K562 (cell line): ENCODE results near the gene KIAA0930. TPM values are rescaled to one million over a fixed set of nuclear protein-coding genes. Genes with fewer than 3 reads are reported as not detected.

Experiments used
- ATAC-seq: fragments of 200-7000 bp; cut with Tn5 transposase; 3 replicates; pipeline ENCODE4 v1.9.1; 2020; ENCODE audit warnings: moderate library complexity
- BruUV-seq: library from RNA; stranded (reverse); fragments of 400-500 nt; replicated peaks from 2 replicates; lab custom pipeline; 2021; lab: Mats Ljungman, UMichigan
- CTCF ChIA-PET: fragments of 300-600 bp; formaldehyde crosslinking; extraction: SDS; loops from one replicate; lab custom pipeline; 2021; ENCODE audit warnings: low intra/inter-chr PET ratio; lab: Yijun Ruan, JAX
- POLR2A ChIA-PET: fragments of 300-600, 350-650 bp; sonication (Branson Sonifier 250); formaldehyde crosslinking; extraction: SDS; loops from one replicate; lab custom pipeline; 2021; ENCODE audit warnings: antibody characterized with exemption, inconsistent platforms; lab: Yijun Ruan, JAX
- DNase-seq, 4 experiments: peaks; one replicate each; pipeline versions ENCODE4 v3.0.0 to v3.0.0-alpha.2; 2011 to 2018; ENCODE audit warnings: low spot score in 3 of 4, mixed read lengths in 3 of 4; ENCODE audit errors: extremely low read depth in 1 of 4
- FAIRE-seq: peaks from 2 replicates; lab custom pipeline; 2011; peaks lifted over from hg19 to GRCh38; lab: Jason Lieb, UNC
- H2AFZ ChIP-seq: 2 replicates; pipeline ENCODE4 v1.6.0; 2011; ENCODE audit warnings: low read depth, low read length, control low read depth, inconsistent platforms
- H3K27ac ChIP-seq: fragments of 200-600 bp; 3 replicates; pipeline ENCODE4 v1.8.0; 2011; ENCODE audit warnings: low read depth, mild to moderate bottlenecking, control low read depth, inconsistent platforms, low read length, moderate library complexity, mixed read lengths; ENCODE audit errors: extremely low read depth
- H3K27me3 ChIP-seq, 2 experiments: fragments of 300-600 bp in 1 of 2; 2 replicates in 1 of 2; 3 replicates in 1 of 2; pipeline versions ENCODE4 v1.6.0 to v1.8.0; 2011; ENCODE audit warnings: inconsistent platforms in 2 of 2, low read length in 2 of 2, mild to moderate bottlenecking in 1 of 2, mixed read lengths in 1 of 2, moderate library complexity in 1 of 2; ENCODE audit not compliant: control insufficient read depth in 2 of 2, insufficient read depth in 2 of 2
- H3K36me3 ChIP-seq: fragments of 300-600 bp; 3 replicates; pipeline ENCODE4 v1.8.0; 2011; ENCODE audit warnings: mild to moderate bottlenecking, low read length, inconsistent platforms; ENCODE audit not compliant: control insufficient read depth, insufficient read depth
- H3K4me1 ChIP-seq, 2 experiments: fragments of 200-600 bp in 1 of 2; replicated peaks in 1 of 2; 2 replicates in 1 of 2; 3 replicates in 1 of 2; pipeline versions ENCODE4 v1.5.1 to v1.8.0; 2011; ENCODE audit warnings: inconsistent platforms in 2 of 2, low read length in 2 of 2, mild to moderate bottlenecking in 1 of 2, mixed read lengths in 1 of 2, moderate library complexity in 1 of 2; ENCODE audit not compliant: control insufficient read depth in 2 of 2, insufficient read depth in 2 of 2
- H3K4me2 ChIP-seq: 2 replicates; pipeline ENCODE4 v1.6.1; 2011; ENCODE audit warnings: low read length, control low read depth, inconsistent platforms, mixed read lengths; ENCODE audit not compliant: insufficient read depth
- H3K4me3 ChIP-seq: fragments of 200-600 bp; sonication (generic), shearing (Covaris generic); 2 replicates; pipeline ENCODE4 v1.5.1; 2016; ENCODE audit warnings: control low read depth, inconsistent platforms
- H3K79me2 ChIP-seq: fragments of 200-600 bp; 3 replicates; pipeline ENCODE4 v1.8.0; 2011; ENCODE audit warnings: low read length, inconsistent platforms; ENCODE audit not compliant: control insufficient read depth, insufficient read depth
- H3K9ac ChIP-seq, 2 experiments: 2 replicates each; pipeline versions ENCODE4 v1.6.0 to v1.6.1; 2011; ENCODE audit warnings: low read depth in 2 of 2, low read length in 2 of 2, control low read depth in 1 of 2, inconsistent platforms in 1 of 2, mild to moderate bottlenecking in 1 of 2, mixed read lengths in 1 of 2; ENCODE audit not compliant: insufficient read depth in 1 of 2
- H3K9me1 ChIP-seq: one replicate; pipeline ENCODE4 v1.6.0; 2011; ENCODE audit warnings: inconsistent platforms, mild to moderate bottlenecking, low read length, moderate library complexity; ENCODE audit not compliant: control insufficient read depth, insufficient read depth
- H3K9me3 ChIP-seq: replicated peaks from 2 replicates; pipeline ENCODE4 v1.5.1; 2011; ENCODE audit warnings: low read depth, low read length, inconsistent platforms; ENCODE audit not compliant: control insufficient read depth, insufficient read depth
- H4K20me1 ChIP-seq: replicated peaks from 2 replicates; pipeline ENCODE4 v1.6.1; 2011; ENCODE audit warnings: low read length, inconsistent platforms, mixed read lengths; ENCODE audit not compliant: control insufficient read depth, insufficient read depth
- ASH1L ChIP-seq: fragments of 450-650 bp; IDR thresholded peaks from 2 replicates; pipeline ENCODE4 v1.6.1; 2018; ENCODE audit warnings: borderline replicate concordance, mild to moderate bottlenecking, low read depth; ENCODE audit not compliant: partially characterized antibody
- ATF1 ChIP-seq, 2 experiments: fragments of 450-650 bp in 1 of 2; IDR thresholded peaks; 2 replicates each; pipeline ENCODE4 v1.6.1; 2016; ENCODE audit warnings: missing compliant biosample characterization in 1 of 2, missing genetic modification characterization in 1 of 2
- ETV5 ChIP-seq: sonication (generic); formaldehyde crosslinking; IDR thresholded peaks from 2 replicates; pipeline ENCODE4 v1.4.0; 2020; ENCODE audit warnings: low read depth, mild to moderate bottlenecking, missing genetic modification reagents
- GATAD2B ChIP-seq: fragments of 450-650 bp; IDR thresholded peaks from 2 replicates; pipeline ENCODE4 v1.6.1; 2017; ENCODE audit warnings: mild to moderate bottlenecking, borderline replicate concordance
- HSF4 ChIP-seq: fragments of 250-450 bp; sonication (Bioruptor Pico); IDR thresholded peaks from 2 replicates; pipeline ENCODE4 v2.1.2; 2022; ENCODE audit warnings: mild to moderate bottlenecking, moderate library complexity, borderline replicate concordance
- MEIS2 ChIP-seq: fragments of 450-650 bp; IDR thresholded peaks from 2 replicates; pipeline ENCODE4 v1.6.1; 2014; ENCODE audit warnings: mild to moderate bottlenecking; ENCODE audit not compliant: partially characterized antibody
- POLR2AphosphoS5 ChIP-seq: IDR thresholded peaks from 2 replicates; pipeline ENCODE4 v1.6.1; 2011; ENCODE audit warnings: mild to moderate bottlenecking, low read depth, low read length, moderate library complexity; ENCODE audit not compliant: control insufficient read depth, insufficient read depth
- RBM14 ChIP-seq: fragments of 200-400 bp; formaldehyde crosslinking; IDR thresholded peaks from 2 replicates; pipeline ENCODE4 v1.6.1; 2018; ENCODE audit warnings: low read depth, mild to moderate bottlenecking, low read length, moderate library complexity, borderline replicate concordance; ENCODE audit not compliant: insufficient read depth
- SRSF9 ChIP-seq: fragments of 200-400 bp; formaldehyde crosslinking; IDR thresholded peaks from 2 replicates; pipeline ENCODE4 v1.6.1; 2017; ENCODE audit warnings: low read depth, low read length, borderline replicate concordance
- XRCC5 ChIP-seq: fragments of 200-400 bp; formaldehyde crosslinking; IDR thresholded peaks from 2 replicates; pipeline ENCODE4 v1.6.1; 2017; ENCODE audit warnings: low read depth, mild to moderate bottlenecking, low read length
- YY1 ChIP-seq, 3 experiments: IDR thresholded peaks; 2 replicates each; pipeline ENCODE4 v1.6.1; 2011; ENCODE audit warnings: low read length in 2 of 3, mild to moderate bottlenecking in 2 of 3, moderate library complexity in 2 of 3, borderline replicate concordance in 1 of 3, control low read depth in 1 of 3, low read depth in 1 of 3; ENCODE audit not compliant: insufficient read depth in 3 of 3, insufficient replicate concordance in 2 of 3, control insufficient read depth in 1 of 3, insufficient read length in 1 of 3; ENCODE audit errors: extremely low read depth in 1 of 3
- ZNF253 ChIP-seq: fragments of 250-450 bp; sonication (Bioruptor Pico); conservative IDR thresholded peaks from 2 replicates; pipeline ENCODE4 v1.6.1; 2021; ENCODE audit warnings: mild to moderate bottlenecking
- ZNF830 ChIP-seq: fragments of 250-450 bp; sonication (Bioruptor Pico); IDR thresholded peaks from 2 replicates; pipeline ENCODE4 v1.5.0; 2021; ENCODE audit warnings: mild to moderate bottlenecking
- WGBS: fragments of 100-300 bp; shearing (Covaris generic); methylation state at CpG from one replicate; pipeline ENCODE4 v1.1.6; 2016; ENCODE audit warnings: low coverage, mixed read lengths; ENCODE audit not compliant: insufficient coverage; ENCODE audit errors: missing lambda C conversion rate; 5-methylcytosine and 5-hydroxymethylcytosine counted together
- in situ Hi-C: fragments of 300-500 bp; cut with MboI; formaldehyde crosslinking; loops from 4 replicates; pipeline ENCODE4 v1.15.0; 2018; ENCODE audit warnings: inconsistent platforms, mixed read lengths
- intact Hi-C: fragments of 100-400 bp; cut with micrococcal nuclease; formaldehyde crosslinking; loops from 2 replicates; pipeline ENCODE4 v1.14.2; 2022
- polyA plus RNA-seq, 8 experiments: library from polyadenylated mRNA; depleted of rRNA in 4 of 8; stranded (reverse) in 5 of 8; unstranded in 3 of 8; fragments of >200 nt; fragmentation: Nextera tagmentation in 2 of 8; fragmentation: Illumina TruSeq in 1 of 8; extraction: Ambion mirVana in 2 of 8; extraction: Trizol in 1 of 8; gene quantifications; 2 replicates each; pipeline versions ENCODE4 v1.2.1 to v1.2.3, GENCODE V29; 2011 to 2014; ENCODE audit warnings: inconsistent platforms in 1 of 8, missing spikeins in 1 of 8
- total RNA-seq, 7 experiments: library from RNA; depleted of rRNA in 6 of 7; stranded (reverse); fragments of >200 nt in 6 of 7; fragmentation: Illumina TruSeq in 2 of 7; extraction: Trizol in 2 of 7; gene quantifications; 2 replicates each; pipeline versions ENCODE4 v1.2.1 to v1.2.3, GENCODE V29; 2011 to 2021; ENCODE audit warnings: low replicate concordance in 1 of 7
- TF ChIP-seq, protein P1 (sequence below): fragments of 450-650 bp; formaldehyde crosslinking; IDR thresholded peaks from 2 replicates; pipeline ENCODE4 v1.4.0; 2022; ENCODE audit warnings: missing genetic modification characterization

Gene KIAA0930
- total and polyA plus RNA-seq, 9 of the 15 experiments (the other 6 are each of a cell fraction or from before 2014, with no cell fraction given) = 0.24 to 12.1 (median 6.4) TPM

DNA sequence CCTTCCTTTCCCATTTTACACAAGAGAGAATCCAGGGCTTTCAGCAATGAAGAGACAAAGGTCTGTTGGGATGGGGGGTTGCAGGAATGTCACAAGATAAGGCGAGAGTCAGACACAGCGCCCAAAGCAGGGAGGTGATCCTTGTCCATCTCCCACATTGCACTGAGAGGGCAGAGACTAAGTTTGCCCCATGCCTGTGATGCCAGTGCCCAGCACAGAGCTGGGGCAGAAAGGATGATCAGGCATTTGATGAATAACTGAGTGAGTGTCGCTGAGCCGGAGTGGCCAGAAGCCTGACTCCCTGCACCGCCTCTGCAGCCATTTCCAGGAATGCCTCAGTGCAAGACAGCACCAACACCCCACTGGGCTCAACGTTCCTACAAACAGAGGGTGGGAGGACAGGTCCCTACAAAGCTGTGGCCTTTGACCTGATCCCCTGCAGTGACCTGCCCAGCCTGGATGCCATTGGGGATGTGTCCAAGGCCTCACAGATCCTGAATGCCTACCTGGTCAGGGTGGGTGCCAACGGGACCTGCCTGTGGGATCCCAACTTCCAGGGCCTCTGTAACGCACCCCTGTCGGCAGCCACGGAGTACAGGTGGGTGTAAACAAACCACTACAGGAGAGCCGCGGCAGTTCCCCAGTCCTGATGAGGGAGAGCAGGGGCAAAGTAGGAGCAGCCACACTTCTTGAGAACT is 46.3 kb upstream of the KIAA0930 start:
- Histone ChIP-seq H2AFZ (no peak overlapping the region), H3K36me3 (no peaks in the 10 kb centered on the region; the same call in 2 of the 3 replicates), H3K27me3 (peaks cover 0 to 31% of the 10 kb centered on the region in 2 experiments; a peak in 3 of 5 replicates), H3K4me2 (no peak overlapping the region), H3K9me1 (no peaks in the 10 kb centered on the region), H4K20me1 (no peaks in the 10 kb centered on the region), H3K4me3 (no peak overlapping the region), H3K27ac (no peak overlapping the region), H3K9ac (no peak overlapping the region), H3K79me2 (no peaks in the 10 kb centered on the region), H3K9me3 (no peaks in the 10 kb centered on the region), H3K4me1 (peaks cover 2 to 7% of the 10 kb centered on the region in 2 experiments; a peak in 2 of 5 replicates)
- no TSS peak for BruUV-seq
- in situ Hi-C loops (no loop called here), intact Hi-C loops (loop anchor here (5.0 kb wide), 1 partner anchor 150 kb away; no protein-coding TSS in a partner anchor)
- POLR2A ChIA-PET = interaction anchor here (0.6 kb wide), 1 partner anchor 669 kb away, joined by 3 read pairs; no protein-coding TSS in a partner anchor
- CTCF ChIA-PET = no interaction called here
- TF ChIP-seq GATAD2B (no peak), XRCC5 (no peak), MEIS2 (no peak), ASH1L (no peak), ZNF253 (no peak), HSF4 (CRISPR knock-in tag) (no peak), YY1 (IDR thresholded peaks at IDR 0.05; ENCODE audit: borderline replicate concordance in 1 of 3, control insufficient read depth in 1 of 3, extremely low read depth in 1 of 3, insufficient read depth in 3 of 3, insufficient read length in 1 of 3, insufficient replicate concordance in 2 of 3, low read depth in 1 of 3, low read length in 2 of 3) (no peak), ATF1 (CRISPR knock-in tag; IDR thresholded peaks at IDR 0.05) (no peak), ATF1 (tag; IDR thresholded peaks at IDR 0.05) (no peak), RBM14 (no peak), ETV5 (CRISPR knock-in tag) (no peak), POLR2AphosphoS5 (no peak), ZNF830 (CRISPR knock-in tag) (no peak), SRSF9 (no peak)
- TF ChIP-seq, protein P1, sequence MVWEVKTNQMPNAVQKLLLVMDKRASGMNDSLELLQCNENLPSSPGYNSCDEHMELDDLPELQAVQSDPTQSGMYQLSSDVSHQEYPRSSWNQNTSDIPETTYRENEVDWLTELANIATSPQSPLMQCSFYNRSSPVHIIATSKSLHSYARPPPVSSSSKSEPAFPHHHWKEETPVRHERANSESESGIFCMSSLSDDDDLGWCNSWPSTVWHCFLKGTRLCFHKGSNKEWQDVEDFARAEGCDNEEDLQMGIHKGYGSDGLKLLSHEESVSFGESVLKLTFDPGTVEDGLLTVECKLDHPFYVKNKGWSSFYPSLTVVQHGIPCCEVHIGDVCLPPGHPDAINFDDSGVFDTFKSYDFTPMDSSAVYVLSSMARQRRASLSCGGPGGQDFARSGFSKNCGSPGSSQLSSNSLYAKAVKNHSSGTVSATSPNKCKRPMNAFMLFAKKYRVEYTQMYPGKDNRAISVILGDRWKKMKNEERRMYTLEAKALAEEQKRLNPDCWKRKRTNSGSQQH (CRISPR knock-in tag) = no peak
- WGBS = 4% methylated on average over 11 of the region's 12 CpGs
- DNase-seq = no peak
- no peak for ATAC-seq
- no peak for FAIRE-seq
